Measurements from ENCODE around the gene MATN4. TPM values are rescaled to one million over a fixed set of nuclear protein-coding genes. Genes with fewer than 3 reads are reported as not detected.

Gene MATN4
- total and polyA plus RNA-seq, 2 of the 13 experiments (the other 11 are each of a cell fraction or from before 2014, with no cell fraction given) = not detected

DNA sequence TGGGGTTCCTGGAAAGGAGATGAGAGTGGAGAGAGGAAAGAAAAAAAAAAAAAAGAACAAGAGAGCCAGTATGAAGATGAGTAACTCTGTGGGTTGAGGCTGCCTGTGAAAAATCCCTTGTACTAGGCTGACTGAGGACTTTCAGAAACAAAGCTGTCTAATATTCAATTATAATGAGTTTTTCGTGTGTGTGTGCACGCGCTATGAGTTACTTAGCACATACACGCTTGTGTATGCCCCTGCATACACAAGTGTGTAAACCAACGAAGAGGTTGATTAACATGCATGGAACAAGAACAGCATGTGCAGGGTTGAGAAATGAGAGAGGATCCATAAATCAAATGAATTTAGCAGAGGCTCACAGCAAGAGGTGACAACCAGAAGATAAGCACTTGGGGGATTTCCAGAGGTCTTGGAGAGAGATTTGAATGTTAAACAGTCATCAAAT lies 6.3 kb downstream of the MATN4 start:
- TF ChIP-seq AFF4 (CRISPR knock-in tag; IDR thresholded peaks at IDR 0.05) (no peak), GTF2F1 (IDR thresholded peaks at IDR 0.05; ENCODE audit: low read length) (no peak), IKZF1 (IDR thresholded peaks at IDR 0.05) (no peak), ZNF549 (CRISPR knock-in tag; IDR thresholded peaks at IDR 0.05) (no peak), SALL1 (CRISPR knock-in tag; IDR thresholded peaks at IDR 0.05) (no peak), NCOR1 (IDR thresholded peaks at IDR 0.05; ENCODE audit: borderline replicate concordance, low read length) (no peak), EEA1 (CRISPR knock-in tag; IDR thresholded peaks at IDR 0.05; ENCODE audit: borderline replicate concordance) (no peak), MTF1 (CRISPR knock-in tag; IDR thresholded peaks at IDR 0.05) (no peak), NCOA1 (CRISPR knock-in tag; IDR thresholded peaks at IDR 0.05) (no peak), SRSF4 (IDR thresholded peaks at IDR 0.05; ENCODE audit: low read depth, low read length, poor library complexity, severe bottlenecking) (no peak), MAZ (IDR thresholded peaks at IDR 0.05; ENCODE audit: borderline replicate concordance, low read depth, low read length) (no peak), MAZ (CRISPR knock-in tag; IDR thresholded peaks at IDR 0.05; ENCODE audit: low read depth) (no peak), PAF1 (CRISPR knock-in tag; IDR thresholded peaks at IDR 0.05) (no peak), ZFP90 (CRISPR knock-in tag; IDR thresholded peaks at IDR 0.05; ENCODE audit: borderline replicate concordance) (no peak), HHEX (CRISPR knock-in tag; IDR thresholded peaks at IDR 0.05) (no peak)
- no peaks in the 10 kb centered on the region for H3K36me3 ChIP-seq (replicated peaks in 1 of 2; ENCODE audit: control insufficient read depth in 1 of 2, insufficient read depth in 2 of 2, low read length in 2 of 2)
- H3K9me3 ChIP-seq (ENCODE audit: low read length) = no peaks in the 10 kb centered on the region
- H3K4me2 ChIP-seq (ENCODE audit: low read depth, low read length) = no peak overlapping the region
- peaks cover 5 to 14% of the 10 kb centered on the region in 2 experiments; a peak in 3 of 5 replicates for H3K27me3 ChIP-seq (ENCODE audit: control insufficient read depth in 1 of 2, insufficient read depth in 2 of 2, low read length in 2 of 2)
- no peak overlapping the region for H3K4me3 ChIP-seq (replicated peaks in 1 of 3; ENCODE audit: insufficient read depth in 1 of 3, low read depth in 2 of 3, low read length in 3 of 3)
- no TSS peak for BruUV-seq (replicated peaks)
- ATAC-seq (no peak), FAIRE-seq (no peak), DNase-seq (ENCODE audit: low spot score) (no peak)
- no peak overlapping the region for H2AFZ ChIP-seq (ENCODE audit: low read length)
- no peak overlapping the region for H3K27ac ChIP-seq (ENCODE audit: extremely low read length, insufficient read depth, low read length)
- POLR2A ChIA-PET = no interaction called here
- in situ Hi-C loops (cut with HindIII; ENCODE audit: extremely low pct_ligation_motif_present, low pct_unique_long_range_greater_than_20kb) (no loop called here), intact Hi-C loops (cut with micrococcal nuclease; ENCODE audit: unreplicated experiment) (no loop called here)
- H3K9ac ChIP-seq (ENCODE audit: insufficient read depth, low read depth, low read length) = no peak overlapping the region
- H3K79me2 ChIP-seq (ENCODE audit: insufficient read depth, low read length) = no peaks in the 10 kb centered on the region
- WGBS (ENCODE audit: low lambda C conversion rate) = 47% methylated on average over 5 of the region's 5 CpGs
- no peaks in the 10 kb centered on the region for H4K20me1 ChIP-seq (ENCODE audit: insufficient read depth, low read length)
- CTCF ChIA-PET (ENCODE audit: low intra/inter-chr PET ratio, low total read pairs) = no interaction called here
- H3K4me1 ChIP-seq (ENCODE audit: insufficient read depth, low read length) = 0 out of 2 replicates have a peak, but pooled peaks cover 4% of the 10 kb centered on the region
